GM23338 (cell line): ENCODE data around the gene ITGA8.

Source experiments
- CREB1 ChIP-seq: fragments of 250-450 bp; sonication (Bioruptor Pico); IDR thresholded peaks from 2 replicates; pipeline ENCODE4 v1.5.0; 2020; ENCODE audit warnings: low read depth, mild to moderate bottlenecking, moderate library complexity
- EZH2 ChIP-seq: fragments of 200-600 bp; sonication (generic); IDR thresholded peaks from one replicate; pipeline ENCODE4 v1.8.0; 2017; ENCODE audit warnings: antibody characterized with exemption, mild to moderate bottlenecking, low read depth; ENCODE audit not compliant: unreplicated experiment
- EZH2phosphoT487 ChIP-seq: fragments of 200-600 bp; sonication (generic); IDR thresholded peaks from one replicate; pipeline ENCODE4 v1.8.1; 2018; ENCODE audit warnings: antibody characterized with exemption; ENCODE audit not compliant: unreplicated experiment
- JUNB ChIP-seq: IDR thresholded peaks from one replicate; pipeline ENCODE4 v1.6.1; 2016; ENCODE audit warnings: antibody characterized with exemption; ENCODE audit not compliant: unreplicated experiment
- NANOG ChIP-seq: IDR thresholded peaks from 2 replicates; pipeline ENCODE4 v1.6.1; 2016; ENCODE audit warnings: antibody characterized with exemption, borderline replicate concordance
- POLR2AphosphoS5 ChIP-seq: IDR thresholded peaks from 2 replicates; pipeline ENCODE4 v1.6.1; 2016; ENCODE audit warnings: antibody characterized with exemption, low read depth
- STAT1 ChIP-seq: IDR thresholded peaks from one replicate; pipeline ENCODE4 v1.6.1; 2016; ENCODE audit warnings: antibody characterized with exemption; ENCODE audit not compliant: unreplicated experiment
- ZNF114 ChIP-seq: fragments of 250-450 bp; sonication (Bioruptor Pico); IDR thresholded peaks from 2 replicates; pipeline ENCODE4 v1.5.0; 2020; ENCODE audit warnings: mild to moderate bottlenecking, moderate library complexity
- TF ChIP-seq, protein P1 (sequence below), 2 experiments: fragments of 200-600 bp in 1 of 2; sonication (generic) in 1 of 2; conservative IDR thresholded peaks; 2 replicates each; pipeline versions ENCODE4 v1.5.1 to v1.6.1; 2016 to 2017; ENCODE audit warnings: antibody characterized with exemption in 2 of 2, low read depth in 2 of 2, mild to moderate bottlenecking in 2 of 2, moderate library complexity in 1 of 2
- TF ChIP-seq, protein P2 (sequence below): IDR thresholded peaks from one replicate; pipeline ENCODE4 v1.6.1; 2018; ENCODE audit warnings: antibody characterized with exemption; ENCODE audit not compliant: unreplicated experiment
- TF ChIP-seq, protein P3 (sequence below): IDR thresholded peaks from 2 replicates; pipeline ENCODE4 v1.6.1; 2016; ENCODE audit warnings: antibody characterized with exemption

DNA sequence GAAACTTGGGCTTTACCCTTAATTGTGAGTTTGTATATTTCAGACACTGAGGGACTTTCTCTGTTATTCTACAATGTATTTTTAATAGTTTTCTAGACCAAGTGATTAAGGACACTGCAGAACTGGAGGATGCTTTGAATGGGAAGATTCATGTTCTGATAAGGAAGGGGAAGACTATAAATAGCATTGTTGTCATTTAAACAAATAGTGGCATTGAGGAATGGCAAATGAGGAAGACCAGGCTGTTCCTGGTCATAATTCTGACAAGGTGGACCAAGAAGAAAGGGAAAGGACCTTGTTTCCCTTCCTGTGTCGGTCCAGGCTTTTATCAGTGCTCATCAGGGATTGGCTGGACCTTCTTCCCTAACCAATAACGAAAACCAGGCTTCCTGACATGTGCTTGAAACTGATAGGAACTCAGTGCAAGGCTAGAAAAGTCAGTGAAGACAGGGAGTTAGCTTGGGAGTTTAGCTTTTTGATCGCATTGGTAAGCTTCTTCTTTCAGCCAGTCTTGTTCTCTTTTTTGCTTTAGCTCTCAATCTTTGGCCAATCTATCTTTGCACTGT lies 116.2 kb downstream of the ITGA8 start:
- TF ChIP-seq, protein P1, sequence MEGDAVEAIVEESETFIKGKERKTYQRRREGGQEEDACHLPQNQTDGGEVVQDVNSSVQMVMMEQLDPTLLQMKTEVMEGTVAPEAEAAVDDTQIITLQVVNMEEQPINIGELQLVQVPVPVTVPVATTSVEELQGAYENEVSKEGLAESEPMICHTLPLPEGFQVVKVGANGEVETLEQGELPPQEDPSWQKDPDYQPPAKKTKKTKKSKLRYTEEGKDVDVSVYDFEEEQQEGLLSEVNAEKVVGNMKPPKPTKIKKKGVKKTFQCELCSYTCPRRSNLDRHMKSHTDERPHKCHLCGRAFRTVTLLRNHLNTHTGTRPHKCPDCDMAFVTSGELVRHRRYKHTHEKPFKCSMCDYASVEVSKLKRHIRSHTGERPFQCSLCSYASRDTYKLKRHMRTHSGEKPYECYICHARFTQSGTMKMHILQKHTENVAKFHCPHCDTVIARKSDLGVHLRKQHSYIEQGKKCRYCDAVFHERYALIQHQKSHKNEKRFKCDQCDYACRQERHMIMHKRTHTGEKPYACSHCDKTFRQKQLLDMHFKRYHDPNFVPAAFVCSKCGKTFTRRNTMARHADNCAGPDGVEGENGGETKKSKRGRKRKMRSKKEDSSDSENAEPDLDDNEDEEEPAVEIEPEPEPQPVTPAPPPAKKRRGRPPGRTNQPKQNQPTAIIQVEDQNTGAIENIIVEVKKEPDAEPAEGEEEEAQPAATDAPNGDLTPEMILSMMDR (conservative IDR thresholded peaks at IDR 0.05; ENCODE audit: low read depth in 2 of 2), result no peak
- TF ChIP-seq EZH2 (no peak), JUNB (no peak), EZH2phosphoT487 (no peak), CREB1 (CRISPR knock-in tag) (no peak), POLR2AphosphoS5 (no peak), STAT1 (no peak), ZNF114 (CRISPR knock-in tag) (no peak), NANOG (no peak)
- TF ChIP-seq, protein P2, sequence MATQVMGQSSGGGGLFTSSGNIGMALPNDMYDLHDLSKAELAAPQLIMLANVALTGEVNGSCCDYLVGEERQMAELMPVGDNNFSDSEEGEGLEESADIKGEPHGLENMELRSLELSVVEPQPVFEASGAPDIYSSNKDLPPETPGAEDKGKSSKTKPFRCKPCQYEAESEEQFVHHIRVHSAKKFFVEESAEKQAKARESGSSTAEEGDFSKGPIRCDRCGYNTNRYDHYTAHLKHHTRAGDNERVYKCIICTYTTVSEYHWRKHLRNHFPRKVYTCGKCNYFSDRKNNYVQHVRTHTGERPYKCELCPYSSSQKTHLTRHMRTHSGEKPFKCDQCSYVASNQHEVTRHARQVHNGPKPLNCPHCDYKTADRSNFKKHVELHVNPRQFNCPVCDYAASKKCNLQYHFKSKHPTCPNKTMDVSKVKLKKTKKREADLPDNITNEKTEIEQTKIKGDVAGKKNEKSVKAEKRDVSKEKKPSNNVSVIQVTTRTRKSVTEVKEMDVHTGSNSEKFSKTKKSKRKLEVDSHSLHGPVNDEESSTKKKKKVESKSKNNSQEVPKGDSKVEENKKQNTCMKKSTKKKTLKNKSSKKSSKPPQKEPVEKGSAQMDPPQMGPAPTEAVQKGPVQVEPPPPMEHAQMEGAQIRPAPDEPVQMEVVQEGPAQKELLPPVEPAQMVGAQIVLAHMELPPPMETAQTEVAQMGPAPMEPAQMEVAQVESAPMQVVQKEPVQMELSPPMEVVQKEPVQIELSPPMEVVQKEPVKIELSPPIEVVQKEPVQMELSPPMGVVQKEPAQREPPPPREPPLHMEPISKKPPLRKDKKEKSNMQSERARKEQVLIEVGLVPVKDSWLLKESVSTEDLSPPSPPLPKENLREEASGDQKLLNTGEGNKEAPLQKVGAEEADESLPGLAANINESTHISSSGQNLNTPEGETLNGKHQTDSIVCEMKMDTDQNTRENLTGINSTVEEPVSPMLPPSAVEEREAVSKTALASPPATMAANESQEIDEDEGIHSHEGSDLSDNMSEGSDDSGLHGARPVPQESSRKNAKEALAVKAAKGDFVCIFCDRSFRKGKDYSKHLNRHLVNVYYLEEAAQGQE, result no peak
- TF ChIP-seq, protein P3, sequence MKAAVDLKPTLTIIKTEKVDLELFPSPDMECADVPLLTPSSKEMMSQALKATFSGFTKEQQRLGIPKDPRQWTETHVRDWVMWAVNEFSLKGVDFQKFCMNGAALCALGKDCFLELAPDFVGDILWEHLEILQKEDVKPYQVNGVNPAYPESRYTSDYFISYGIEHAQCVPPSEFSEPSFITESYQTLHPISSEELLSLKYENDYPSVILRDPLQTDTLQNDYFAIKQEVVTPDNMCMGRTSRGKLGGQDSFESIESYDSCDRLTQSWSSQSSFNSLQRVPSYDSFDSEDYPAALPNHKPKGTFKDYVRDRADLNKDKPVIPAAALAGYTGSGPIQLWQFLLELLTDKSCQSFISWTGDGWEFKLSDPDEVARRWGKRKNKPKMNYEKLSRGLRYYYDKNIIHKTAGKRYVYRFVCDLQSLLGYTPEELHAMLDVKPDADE, result no peak
